Esophagus muscularis mucosa (tissue), 3 donors: Measurements from ENCODE around the gene UBE2J2.

Source experiments
- CTCF ChIP-seq, 3 experiments: fragments of 200-600 bp in 2 of 3; fragments of 450-650 bp in 1 of 3; sonication (generic) in 2 of 3; IDR thresholded peaks; one replicate each; pipeline ENCODE4 v1.5.1; 2017 to 2019; ENCODE audit warnings: antibody characterized with exemption in 3 of 3, mild to moderate bottlenecking in 2 of 3, moderate library complexity in 1 of 3
- POLR2A ChIP-seq: fragments of 450-650 bp; IDR thresholded peaks from one replicate; pipeline ENCODE4 v1.6.1; 2017; ENCODE audit warnings: antibody characterized with exemption, moderate library complexity, mild to moderate bottlenecking, low read depth
- POLR2AphosphoS5 ChIP-seq, 2 donors: sonication (generic); formaldehyde crosslinking; IDR thresholded peaks; one replicate each; pipeline ENCODE4 v1.6.1; 2017; ENCODE audit warnings: antibody characterized with exemption in 2 of 2

- no peak for TF ChIP-seq CTCF (IDR thresholded peaks at IDR 0.05)
- no peak for TF ChIP-seq POLR2AphosphoS5 (IDR thresholded peaks at IDR 0.05)
- TF ChIP-seq POLR2A: no peak
These were observed 26.2 kb downstream of the UBE2J2 start for GRCh38 chr1:1247341-1247913.
